Measurements from ENCODE around the gene RNU5D-1.
"Not testable (repeated sequence)": the region's sequence is repeated elsewhere in the genome, so short reads cannot be mapped to it uniquely, and the experiment has no call there.

RNU5D-1 gene

GRCh38 chr1:44699375-44699774, 31.6 kb downstream of the RNU5D-1 start:
- not testable (repeated sequence) for DNase-seq

GRCh38 chr1:44698138-44698537, 32.8 kb downstream of the RNU5D-1 start:
- no peak for DNase-seq

- no peak for DNase-seq
Measured at GRCh38 chr1:44696789-44697345, 34.1 kb downstream of the RNU5D-1 start.

- no peak for DNase-seq
Measured at GRCh38 chr1:44696101-44696500, 34.9 kb downstream of the RNU5D-1 start.

GRCh38 chr1:44695671-44696070, 35.3 kb downstream of the RNU5D-1 start:
- no peak for DNase-seq

GRCh38 chr1:44694863-44695478, 36.0 kb downstream of the RNU5D-1 start:
- DNase-seq, result no peak

GRCh38 chr1:44693900-44694299, 37.1 kb downstream of the RNU5D-1 start:
- DNase-seq, result no peak

- DNase-seq, result no peak
Measured at GRCh38 chr1:44693159-44693558, 37.8 kb downstream of the RNU5D-1 start.

- DNase-seq, result no peak
Measured at GRCh38 chr1:44689447-44689765, 41.6 kb downstream of the RNU5D-1 start.

- no peak for DNase-seq
Measured at GRCh38 chr1:44688760-44689446, 42.1 kb downstream of the RNU5D-1 start.

GRCh38 chr1:44685881-44686280, 45.1 kb downstream of the RNU5D-1 start:
- no peak for DNase-seq

- DNase-seq, result no peak
Measured at GRCh38 chr1:44685218-44685617, 45.8 kb downstream of the RNU5D-1 start.

- no peak for DNase-seq
Measured at GRCh38 chr1:44684525-44684924, 46.4 kb downstream of the RNU5D-1 start.

GRCh38 chr1:44682883-44683265, 48.1 kb downstream of the RNU5D-1 start:
- no peak for DNase-seq

- DNase-seq, result no peak
Measured at GRCh38 chr1:44681905-44682882, 48.8 kb downstream of the RNU5D-1 start.
